ENCODE measurements around the gene FUT3.

The FUT3 gene

GRCh38 chr19:5822181-5822844 is 28.9 kb downstream of the FUT3 start:
- DNase-seq, result no peak

- DNase-seq, result no peak
Observed at GRCh38 chr19:5821521-5822180, 29.6 kb downstream of the FUT3 start.

- DNase-seq, result no peak
Observed at GRCh38 chr19:5820785-5821184, 30.5 kb downstream of the FUT3 start.

GRCh38 chr19:5818594-5818993 is 32.7 kb downstream of the FUT3 start:
- DNase-seq, result no peak

DNA sequence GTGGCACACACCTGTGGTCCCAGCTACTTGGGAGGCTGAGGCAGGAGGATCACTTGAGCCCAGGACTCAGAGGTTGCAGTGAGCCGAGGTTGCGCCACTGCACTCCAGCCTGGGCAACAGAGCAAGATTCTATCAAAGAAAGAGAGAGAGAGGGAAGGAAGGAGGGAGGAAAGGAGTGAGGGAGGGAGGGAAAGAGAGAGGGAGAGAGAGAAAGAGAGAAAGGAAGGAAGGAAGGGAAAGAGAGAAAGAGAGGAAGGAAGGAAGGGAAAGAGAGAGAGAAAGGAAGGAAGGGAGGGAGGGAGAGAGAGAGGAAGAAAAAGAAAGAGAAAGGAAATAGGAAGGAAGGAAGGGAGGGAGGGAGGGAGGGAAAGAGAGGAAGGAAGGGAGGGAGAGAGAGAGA is 34.0 kb downstream of the FUT3 start:
- DNase-seq, result no peak

- DNase-seq, result no peak
Observed at GRCh38 chr19:5814852-5815246, 36.4 kb downstream of the FUT3 start.

- DNase-seq, result no peak
Observed at GRCh38 chr19:5814123-5814851, 37.0 kb downstream of the FUT3 start.

- no peak for DNase-seq
Observed at GRCh38 chr19:5811117-5811516, 40.1 kb downstream of the FUT3 start.

DNA sequence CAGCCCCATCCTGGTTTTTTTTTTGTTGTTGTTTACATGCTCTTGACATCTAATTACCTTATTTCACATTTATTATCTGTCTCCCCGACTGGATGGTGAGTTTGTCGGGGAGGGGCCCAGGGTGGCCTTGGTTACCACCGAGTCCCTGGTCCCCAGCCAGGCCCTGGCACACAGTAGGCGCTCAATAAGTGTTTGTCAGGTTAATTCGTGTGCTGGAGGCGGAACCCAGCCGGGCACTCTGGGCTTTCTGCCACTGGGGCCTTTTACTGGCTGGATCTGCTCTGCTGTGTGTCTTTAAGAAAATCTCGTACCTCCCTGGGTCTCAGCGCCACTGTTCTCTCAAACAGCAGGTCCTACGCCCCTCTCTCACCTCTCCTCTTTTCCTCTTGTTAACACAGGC is 41.8 kb downstream of the FUT3 start:
- DNase-seq, result no peak

- DNase-seq, result no peak
Observed at GRCh38 chr19:5809053-5809452, 42.2 kb downstream of the FUT3 start.

GRCh38 chr19:5808120-5808816 is 43.0 kb downstream of the FUT3 start:
- no peak for DNase-seq

- DNase-seq, result no peak
Observed at GRCh38 chr19:5806905-5807304, 44.3 kb downstream of the FUT3 start.

DNA sequence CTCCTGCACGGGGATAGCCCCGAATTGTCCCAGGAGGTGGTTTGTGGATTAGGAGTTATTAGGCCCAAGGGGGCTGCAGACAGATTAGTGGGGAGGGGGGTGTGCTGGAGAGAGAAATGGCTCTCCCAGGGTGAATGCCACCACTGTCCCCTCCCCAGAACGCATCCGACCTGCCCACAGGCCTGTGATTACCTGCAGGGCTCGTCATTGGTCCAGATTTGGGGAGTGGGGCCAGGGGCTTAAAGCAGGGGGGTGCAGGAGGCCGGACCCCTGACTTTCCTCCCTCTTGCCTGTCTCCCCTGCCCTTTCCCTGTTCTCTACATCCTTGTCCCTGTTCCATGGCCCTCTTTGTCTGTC is 45.1 kb downstream of the FUT3 start:
- DNase-seq, result no peak

- DNase-seq, result peak; percentile 64 to 70
Observed at GRCh38 chr19:5805462-5806132, 45.7 kb downstream of the FUT3 start.

DNA sequence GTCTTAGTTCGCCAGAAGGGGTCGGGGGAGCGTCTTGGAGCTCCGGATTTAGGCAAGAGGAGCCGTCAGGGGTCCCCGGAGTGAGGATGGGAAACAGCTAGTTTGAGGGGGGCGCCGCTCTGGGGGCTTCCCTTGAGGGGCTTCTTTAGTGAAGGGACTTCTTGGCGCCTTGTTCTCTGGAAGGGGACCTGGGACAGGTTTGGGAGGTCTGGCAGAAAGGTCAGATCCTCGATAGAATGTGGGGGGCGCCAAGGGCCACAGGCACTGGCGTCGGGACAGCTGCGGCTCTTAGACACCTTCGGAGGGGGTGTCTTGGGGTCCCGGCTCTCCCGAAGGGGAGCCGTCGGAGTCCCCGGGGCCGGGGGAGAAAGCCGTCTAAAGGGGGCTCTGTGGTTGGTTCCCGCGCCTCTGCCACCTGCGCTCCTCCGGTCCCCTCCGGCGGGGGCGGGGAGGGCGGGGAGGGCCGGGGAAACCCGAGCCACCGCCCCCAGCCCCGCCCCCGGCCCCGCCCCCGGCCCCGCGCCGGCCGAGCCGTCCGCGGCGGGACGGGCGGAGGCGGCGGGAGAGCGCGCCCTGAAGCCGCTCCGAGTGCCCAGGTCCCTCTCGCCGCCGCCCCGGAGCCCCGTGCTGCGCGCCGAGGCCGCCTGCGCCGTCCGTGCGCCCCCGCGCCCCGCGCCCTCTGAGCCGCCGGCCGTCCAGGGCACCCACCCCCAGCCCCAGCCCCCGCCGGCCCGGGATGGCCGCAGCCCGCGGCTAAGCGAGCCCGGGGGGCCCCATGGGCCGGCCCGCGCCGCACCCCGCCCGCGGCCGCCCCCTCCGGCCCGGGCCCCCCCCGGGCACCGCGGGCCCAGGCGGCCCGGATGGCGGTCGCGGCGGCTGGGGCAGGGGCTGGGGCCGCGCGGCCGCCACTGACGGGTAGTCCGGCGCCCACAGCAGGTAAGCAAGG is 46.5 kb downstream of the FUT3 start, which contains the start of gene NRTN:
NRTN (plus strand) TSS at position 552 of the 946 bp plus-strand sequence. CDS start 19,099 bp downstream, outside the sequence.
- peak; percentile 47 to 48 for DNase-seq

GRCh38 chr19:5803752-5804515 is 47.3 kb downstream of the FUT3 start:
- peak; percentile 96 for DNase-seq

DNA sequence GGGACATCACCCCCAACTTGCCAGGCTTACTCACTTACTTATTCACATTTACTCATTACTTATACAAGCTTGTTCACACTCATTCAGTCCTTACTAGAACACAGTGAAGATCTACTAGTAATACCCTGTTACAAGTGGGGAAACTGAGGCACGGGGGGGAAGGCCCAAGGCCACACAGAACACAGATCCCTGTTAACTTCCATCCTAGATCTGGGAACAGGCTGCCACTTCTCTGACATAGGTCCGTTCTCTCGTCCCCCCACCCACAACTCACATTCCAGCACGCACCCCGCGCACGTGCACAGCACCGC is 47.9 kb downstream of the FUT3 start:
- DNase-seq, result no peak

GRCh38 chr19:5801796-5802619 is 49.2 kb downstream of the FUT3 start:
- DNase-seq, result no peak

GRCh38 chr19:5800361-5801270 is 50.6 kb downstream of the FUT3 start:
- DNase-seq, result no peak

All from activated CD4-positive, alpha-beta T cell treated with anti-CD3 and anti-CD28 coated beads, Interleukin-2, amount 50 U/mL, for 48 hours (primary cell).